Hepatocyte (in vitro differentiated cells): ENCODE measurements around the gene OSBPL6. TPM values are rescaled to one million over a fixed set of nuclear protein-coding genes. Genes with fewer than 3 reads are reported as not detected.

Experiments used
- DNase-seq: peaks from one replicate; pipeline ENCODE4 v3.0.0-alpha.2; 2016; ENCODE audit warnings: low spot score
- H2AFZ ChIP-seq: fragments of 200-600 bp; sonication (generic); 2 replicates; pipeline ENCODE4 v1.6.0; 2016; ENCODE audit warnings: antibody characterized with exemption, mild to moderate bottlenecking
- H3K27ac ChIP-seq: fragments of 200-600 bp; sonication (generic); 2 replicates; pipeline ENCODE4 v1.5.1; 2016; ENCODE audit warnings: mild to moderate bottlenecking
- H3K27me3 ChIP-seq: fragments of 200-600 bp; sonication (generic); 2 replicates; pipeline ENCODE4 v1.6.1; 2016
- H3K36me3 ChIP-seq: fragments of 200-600 bp; sonication (generic); replicated peaks from 2 replicates; pipeline ENCODE4 v1.5.1; 2016; ENCODE audit warnings: low read depth; ENCODE audit not compliant: insufficient read depth
- H3K4me1 ChIP-seq: fragments of 200-600 bp; sonication (generic); 2 replicates; pipeline ENCODE4 v1.5.1; 2016; ENCODE audit warnings: mild to moderate bottlenecking, moderate library complexity; ENCODE audit not compliant: insufficient read depth
- H3K4me2 ChIP-seq: fragments of 200-600 bp; sonication (generic); 2 replicates; pipeline ENCODE4 v1.6.0; 2016
- H3K4me3 ChIP-seq: fragments of 200-600 bp; sonication (generic); 2 replicates; pipeline ENCODE4 v1.5.1; 2016; ENCODE audit warnings: mild to moderate bottlenecking
- H3K79me2 ChIP-seq: fragments of 200-600 bp; sonication (generic); 2 replicates; pipeline ENCODE4 v1.6.0; 2017; ENCODE audit warnings: mild to moderate bottlenecking
- H3K9me2 ChIP-seq: fragments of 200-600 bp; sonication (generic); replicated peaks from 2 replicates; pipeline ENCODE4 v1.6.0; 2017; ENCODE audit warnings: mild to moderate bottlenecking; ENCODE audit not compliant: insufficient read depth
- H3K9me3 ChIP-seq: fragments of 200-600 bp; sonication (generic); 2 replicates; pipeline ENCODE4 v1.5.1; 2016; ENCODE audit warnings: low read depth, mild to moderate bottlenecking
- H4K20me1 ChIP-seq: fragments of 200-600 bp; sonication (generic); 2 replicates; pipeline ENCODE4 v1.6.0; 2016; ENCODE audit warnings: mild to moderate bottlenecking; ENCODE audit not compliant: insufficient read depth, poor library complexity, severe bottlenecking
- EZH2 ChIP-seq: fragments of 200-600 bp; sonication (generic); IDR thresholded peaks from 2 replicates; pipeline ENCODE4 v1.6.1; 2016; ENCODE audit warnings: antibody characterized with exemption, mild to moderate bottlenecking, borderline replicate concordance
- EZH2phosphoT487 ChIP-seq: fragments of 200-600 bp; sonication (generic); IDR thresholded peaks from one replicate; pipeline ENCODE4 v1.6.1; 2018; ENCODE audit warnings: antibody characterized with exemption, mild to moderate bottlenecking, low read depth, moderate library complexity; ENCODE audit not compliant: unreplicated experiment, severe bottlenecking
- whole genome bisulfite sequencing: methylation state at CpG from one replicate; pipeline ENCODE4 v1.1.6; 2016; ENCODE audit warnings: low lambda C conversion rate; ENCODE audit errors: missing lambda C conversion rate; 5-methylcytosine and 5-hydroxymethylcytosine counted together
- polyA plus RNA-seq: library from polyadenylated mRNA; unstranded; fragments of >200 nt; fragmentation: Nextera tagmentation; extraction: Ambion mirVana; gene quantifications from 2 replicates; pipeline ENCODE4 v1.2.1, GENCODE V29; 2016
- total RNA-seq: library from RNA; depleted of rRNA; stranded (reverse); fragments of >200 nt; gene quantifications from 2 replicates; pipeline ENCODE4 v1.2.3, GENCODE V29; 2014
- TF ChIP-seq, protein P1 (sequence below): fragments of 200-600 bp; sonication (generic); IDR thresholded peaks from 2 replicates; pipeline ENCODE4 v1.5.1; 2016; ENCODE audit warnings: antibody characterized with exemption, mild to moderate bottlenecking; ENCODE audit not compliant: poor library complexity

Gene OSBPL6
- total and polyA plus RNA-seq, 2 experiments from 2014 or later, result 2.5 to 3.0 TPM

DNA sequence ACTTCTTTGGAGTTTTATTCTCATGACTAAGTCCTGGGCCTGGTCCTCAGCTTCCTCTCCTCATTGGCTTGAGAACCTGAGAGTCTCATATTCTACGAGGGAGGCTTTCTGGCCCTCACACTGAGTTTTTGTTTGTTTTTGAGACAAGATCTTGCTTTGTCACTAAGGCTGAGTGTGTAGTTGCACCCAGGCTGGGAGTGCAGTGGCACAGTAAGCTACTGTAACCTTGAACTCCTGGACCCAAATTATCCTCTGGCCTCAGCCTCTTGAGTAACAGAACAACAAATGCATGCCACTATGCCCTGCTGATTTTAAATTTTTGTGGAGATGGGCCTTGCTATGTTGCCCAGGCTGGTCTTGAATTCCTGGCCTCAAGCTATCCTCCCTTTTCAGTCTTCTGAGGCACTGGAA is 234.1 kb downstream of the OSBPL6 start:
- WGBS, result 58% methylated on average over 1 of the region's 1 CpG
- Histone ChIP-seq H3K4me2 (no peak overlapping the region), H3K9me2 (no peaks in the 10 kb centered on the region), H3K27ac (no peak overlapping the region), H3K4me1 (no peaks in the 10 kb centered on the region), H3K4me3 (no peak overlapping the region), H3K79me2 (no peaks in the 10 kb centered on the region), H3K27me3 (no peaks in the 10 kb centered on the region), H4K20me1 (no peaks in the 10 kb centered on the region), H3K9me3 (no peaks in the 10 kb centered on the region), H3K36me3 (no peaks in the 10 kb centered on the region), H2AFZ (no peak overlapping the region)
- TF ChIP-seq, protein P1, sequence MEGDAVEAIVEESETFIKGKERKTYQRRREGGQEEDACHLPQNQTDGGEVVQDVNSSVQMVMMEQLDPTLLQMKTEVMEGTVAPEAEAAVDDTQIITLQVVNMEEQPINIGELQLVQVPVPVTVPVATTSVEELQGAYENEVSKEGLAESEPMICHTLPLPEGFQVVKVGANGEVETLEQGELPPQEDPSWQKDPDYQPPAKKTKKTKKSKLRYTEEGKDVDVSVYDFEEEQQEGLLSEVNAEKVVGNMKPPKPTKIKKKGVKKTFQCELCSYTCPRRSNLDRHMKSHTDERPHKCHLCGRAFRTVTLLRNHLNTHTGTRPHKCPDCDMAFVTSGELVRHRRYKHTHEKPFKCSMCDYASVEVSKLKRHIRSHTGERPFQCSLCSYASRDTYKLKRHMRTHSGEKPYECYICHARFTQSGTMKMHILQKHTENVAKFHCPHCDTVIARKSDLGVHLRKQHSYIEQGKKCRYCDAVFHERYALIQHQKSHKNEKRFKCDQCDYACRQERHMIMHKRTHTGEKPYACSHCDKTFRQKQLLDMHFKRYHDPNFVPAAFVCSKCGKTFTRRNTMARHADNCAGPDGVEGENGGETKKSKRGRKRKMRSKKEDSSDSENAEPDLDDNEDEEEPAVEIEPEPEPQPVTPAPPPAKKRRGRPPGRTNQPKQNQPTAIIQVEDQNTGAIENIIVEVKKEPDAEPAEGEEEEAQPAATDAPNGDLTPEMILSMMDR, result no peak
- no peak for TF ChIP-seq EZH2phosphoT487
- TF ChIP-seq EZH2, result no peak
- no peak for DNase-seq

DNA sequence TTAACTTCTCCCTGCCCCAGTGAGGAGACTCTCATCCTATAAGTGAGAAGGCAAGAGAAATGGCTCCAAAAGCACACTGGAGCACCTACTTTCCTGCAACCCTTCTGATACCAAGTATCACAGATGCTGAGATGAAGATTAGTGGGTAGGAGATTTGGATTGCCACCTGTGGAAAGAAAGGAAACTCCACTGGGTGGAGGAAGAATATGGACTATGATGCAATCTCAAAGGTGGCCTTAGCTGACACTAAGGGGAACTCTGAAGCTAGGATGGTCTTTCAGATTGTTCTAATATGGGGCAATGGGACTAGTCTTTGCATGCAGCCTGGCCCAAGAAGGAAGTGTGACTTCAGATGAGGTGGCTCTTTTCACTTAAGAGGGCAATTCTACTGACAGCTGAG is 235.0 kb downstream of the OSBPL6 start:
- no peak overlapping the region for H3K4me3 ChIP-seq
- no peak overlapping the region for H3K27ac ChIP-seq
- H3K9me3 ChIP-seq, result no peaks in the 10 kb centered on the region
- H2AFZ ChIP-seq, result no peak overlapping the region
- TF ChIP-seq EZH2 (no peak), EZH2phosphoT487 (no peak)
- TF ChIP-seq, protein P1, result no peak
- H3K9me2 ChIP-seq, result no peaks in the 10 kb centered on the region
- H3K79me2 ChIP-seq, result no peaks in the 10 kb centered on the region
- no peaks in the 10 kb centered on the region for H3K4me1 ChIP-seq
- H4K20me1 ChIP-seq, result no peaks in the 10 kb centered on the region
- H3K4me2 ChIP-seq, result no peak overlapping the region
- H3K36me3 ChIP-seq, result no peaks in the 10 kb centered on the region
- DNase-seq, result no peak
- no peaks in the 10 kb centered on the region for H3K27me3 ChIP-seq

DNA sequence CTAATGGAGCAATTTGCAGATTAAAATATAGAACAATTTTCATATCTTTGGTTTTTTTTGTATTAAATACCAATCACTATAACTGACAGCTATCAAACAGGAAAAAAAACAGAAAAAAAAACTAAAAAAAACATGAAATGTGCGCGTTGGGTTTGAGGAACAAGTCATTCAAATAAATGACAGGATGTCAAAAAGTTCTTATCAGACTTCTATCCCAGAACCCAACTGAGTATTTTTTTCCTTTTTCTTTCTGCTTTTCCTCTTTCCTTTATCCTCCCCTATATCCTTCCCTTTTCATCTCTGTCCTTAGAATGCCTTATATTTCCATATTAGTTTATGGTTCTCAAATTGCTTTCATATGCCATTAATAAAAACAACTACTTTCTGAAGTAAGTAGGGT is 242.3 kb downstream of the OSBPL6 start:
- H3K4me2 ChIP-seq, result no peak overlapping the region
- no peaks in the 10 kb centered on the region for H3K9me2 ChIP-seq
- no peaks in the 10 kb centered on the region for H3K4me1 ChIP-seq
- no peaks in the 10 kb centered on the region for H3K79me2 ChIP-seq
- TF ChIP-seq EZH2 (no peak), EZH2phosphoT487 (no peak)
- TF ChIP-seq, protein P1, result no peak
- no peak overlapping the region for H3K27ac ChIP-seq
- H4K20me1 ChIP-seq, result no peaks in the 10 kb centered on the region
- no peak overlapping the region for H3K4me3 ChIP-seq
- no peak for DNase-seq
- no peaks in the 10 kb centered on the region for H3K27me3 ChIP-seq
- H2AFZ ChIP-seq, result no peak overlapping the region
- WGBS, result 98% methylated on average over 2 of the region's 2 CpGs
- H3K36me3 ChIP-seq, result no peaks in the 10 kb centered on the region
- H3K9me3 ChIP-seq, result no peaks in the 10 kb centered on the region

DNA sequence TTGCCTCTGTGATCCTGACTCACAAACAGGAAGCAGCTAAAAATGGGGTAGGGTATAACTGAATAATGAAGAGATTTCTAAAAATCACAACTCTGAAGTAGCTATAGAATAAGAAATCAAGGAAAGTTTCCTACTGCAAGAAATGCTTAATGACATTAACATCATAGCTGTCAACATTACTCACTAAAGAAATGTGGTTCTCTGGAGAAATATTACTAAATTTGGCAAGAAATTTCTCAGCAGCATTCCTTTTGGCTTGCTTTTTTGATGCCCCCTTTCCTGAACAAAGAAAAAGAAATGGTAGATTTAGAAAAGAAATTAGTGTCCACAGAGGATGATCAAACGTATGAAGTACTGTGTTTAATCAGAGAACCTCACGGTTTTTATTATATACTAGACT is 247.1 kb downstream of the OSBPL6 start:
- H4K20me1 ChIP-seq, result no peaks in the 10 kb centered on the region
- TF ChIP-seq, protein P1, result no peak
- TF ChIP-seq EZH2 (no peak), EZH2phosphoT487 (no peak)
- H3K4me2 ChIP-seq, result no peak overlapping the region
- 86% methylated on average over 2 of the region's 2 CpGs for WGBS
- H3K4me1 ChIP-seq, result no peaks in the 10 kb centered on the region
- H3K9me3 ChIP-seq, result no peaks in the 10 kb centered on the region
- H3K4me3 ChIP-seq, result no peak overlapping the region
- no peak overlapping the region for H2AFZ ChIP-seq
- no peaks in the 10 kb centered on the region for H3K27me3 ChIP-seq
- no peaks in the 10 kb centered on the region for H3K9me2 ChIP-seq
- no peak overlapping the region for H3K27ac ChIP-seq
- no peak for DNase-seq
- peaks cover 4% of the 10 kb centered on the region for H3K79me2 ChIP-seq
- no peaks in the 10 kb centered on the region for H3K36me3 ChIP-seq
